CD14-positive monocyte (primary cell): ENCODE measurements around the gene TERT. TPM values are rescaled to one million over a fixed set of nuclear protein-coding genes. Genes with fewer than 3 reads are reported as not detected.

Source experiments
- DNase-seq, 3 donors: peaks; one replicate each; pipeline ENCODE4 v3.0.0-alpha.2; 2011 to 2022
- H2AFZ ChIP-seq: 2 replicates; pipeline ENCODE4 v1.6.0; 2012; ENCODE audit warnings: mild to moderate bottlenecking, low read depth, low read length, inconsistent platforms; ENCODE audit not compliant: insufficient read depth, poor library complexity, severe bottlenecking
- H3K27ac ChIP-seq, 2 donors: 1 replicate in 1 of 2; 2 replicates in 1 of 2; pipeline ENCODE4 v1.5.1; 2012 to 2013; ENCODE audit warnings: low read length in 2 of 2, control low read depth in 1 of 2, inconsistent platforms in 1 of 2, low read depth in 1 of 2, mild to moderate bottlenecking in 1 of 2
- H3K27me3 ChIP-seq, 2 donors: one replicate each; pipeline versions ENCODE4 v1.6.0 to v1.6.1; 2011 to 2013; ENCODE audit warnings: low read length in 2 of 2; ENCODE audit not compliant: control insufficient read depth in 2 of 2, insufficient read depth in 2 of 2
- H3K36me3 ChIP-seq, 2 donors: replicated peaks in 1 of 2; 1 replicate in 1 of 2; 2 replicates in 1 of 2; pipeline versions ENCODE4 v1.5.1 to v1.6.1; 2012 to 2013; ENCODE audit warnings: low read length in 2 of 2, control low read depth in 1 of 2, inconsistent platforms in 1 of 2, mild to moderate bottlenecking in 1 of 2; ENCODE audit not compliant: insufficient read depth in 2 of 2, control insufficient read depth in 1 of 2
- H3K4me1 ChIP-seq, 2 donors: 1 replicate in 1 of 2; 2 replicates in 1 of 2; pipeline versions ENCODE4 v1.5.1 to v1.6.1; 2012 to 2013; ENCODE audit warnings: low read length in 2 of 2, control low read depth in 1 of 2, inconsistent platforms in 1 of 2, mild to moderate bottlenecking in 1 of 2, moderate library complexity in 1 of 2; ENCODE audit not compliant: insufficient read depth in 2 of 2, control insufficient read depth in 1 of 2
- H3K4me2 ChIP-seq: replicated peaks from 2 replicates; pipeline ENCODE3; 2012; ENCODE audit warnings: low read length, moderate library complexity, mild to moderate bottlenecking; ENCODE audit not compliant: poor library complexity, severe bottlenecking; ENCODE audit errors: extremely low read depth
- H3K4me3 ChIP-seq, 3 experiments: fragments of 200-600 bp in 1 of 3; sonication (generic) in 1 of 3; replicated peaks in 1 of 3; 1 replicate in 2 of 3; 2 replicates in 1 of 3; pipeline ENCODE4 v1.5.1; 2011 to 2013; ENCODE audit warnings: low read length in 3 of 3, mild to moderate bottlenecking in 3 of 3, control low read depth in 2 of 3, low read depth in 2 of 3, inconsistent platforms in 1 of 3, moderate library complexity in 1 of 3
- H3K79me2 ChIP-seq: 2 replicates; pipeline ENCODE4 v1.6.0; 2012; ENCODE audit warnings: mild to moderate bottlenecking, control low read depth, inconsistent platforms, low read length, moderate library complexity; ENCODE audit not compliant: insufficient read depth
- H3K9ac ChIP-seq: 2 replicates; pipeline ENCODE4 v1.6.0; 2017; ENCODE audit warnings: low read length, mild to moderate bottlenecking; ENCODE audit not compliant: insufficient read depth, poor library complexity, severe bottlenecking
- H3K9me3 ChIP-seq, 2 donors: replicated peaks in 1 of 2; 1 replicate in 1 of 2; 2 replicates in 1 of 2; pipeline versions ENCODE4 v1.5.1 to v1.6.1; 2012 to 2013; ENCODE audit warnings: low read length in 2 of 2, control low read depth in 1 of 2; ENCODE audit not compliant: control insufficient read depth in 1 of 2, insufficient read depth in 1 of 2
- H4K20me1 ChIP-seq: 2 replicates; pipeline ENCODE4 v1.6.0; 2012; ENCODE audit warnings: mild to moderate bottlenecking, low read length, control low read depth, moderate library complexity; ENCODE audit not compliant: insufficient read depth
- H3K27ac Mint-ChIP-seq, 7 donors: one replicate each; pipeline ENCODE4 v1.8.0; 2020; ENCODE audit warnings: mild to moderate bottlenecking in 7 of 7, mixed read lengths in 7 of 7, moderate library complexity in 6 of 7, inconsistent platforms in 2 of 7
- H3K27me3 Mint-ChIP-seq, 3 donors: one replicate each; pipeline ENCODE4 v1.8.0; 2021 to 2022; ENCODE audit warnings: low read depth in 3 of 3, mild to moderate bottlenecking in 3 of 3, mixed read lengths in 3 of 3, moderate library complexity in 3 of 3, inconsistent platforms in 1 of 3
- H3K36me3 Mint-ChIP-seq, 2 donors: one replicate each; pipeline ENCODE4 v1.8.0; 2020; ENCODE audit warnings: mixed read lengths in 2 of 2, inconsistent platforms in 1 of 2, mild to moderate bottlenecking in 1 of 2
- H3K4me1 Mint-ChIP-seq: one replicate; pipeline ENCODE4 v1.8.0; 2020; ENCODE audit warnings: mild to moderate bottlenecking, mixed read lengths
- H3K4me3 Mint-ChIP-seq, 2 donors: one replicate each; pipeline ENCODE4 v1.8.0; 2020; ENCODE audit warnings: mild to moderate bottlenecking in 2 of 2, mixed read lengths in 2 of 2, moderate library complexity in 1 of 2
- H3K9me3 Mint-ChIP-seq, 7 donors: one replicate each; pipeline ENCODE4 v1.8.0; 2020 to 2022; ENCODE audit warnings: mixed read lengths in 7 of 7, mild to moderate bottlenecking in 6 of 7, moderate library complexity in 6 of 7, inconsistent platforms in 2 of 7
- CTCF ChIP-seq: fragments of 200-600 bp; IDR thresholded peaks from one replicate; pipeline ENCODE4 v1.8.0; 2022; ENCODE audit warnings: antibody characterized with exemption, mild to moderate bottlenecking
- WGBS: methylation state at CpG from one replicate; pipeline ENCODE4 v1.1.5; 2013; ENCODE audit warnings: missing lambda C conversion rate; ENCODE audit not compliant: insufficient coverage; 5-methylcytosine and 5-hydroxymethylcytosine counted together
- intact Hi-C, 2 donors: fragments of 100-400 bp; cut with micrococcal nuclease; formaldehyde crosslinking; loops; one replicate each; pipeline versions ENCODE4 v1.15.0 to v1.15.1; 2023
- polyA plus RNA-seq, 3 donors: library from polyadenylated mRNA; depleted of rRNA in 1 of 3; unstranded in 2 of 3; stranded (reverse) in 1 of 3; fragments of 300-500 nt in 2 of 3; fragments of >200 nt in 1 of 3; fragmentation: Illumina TruSeq in 2 of 3; gene quantifications; 1 replicate in 2 of 3; 2 replicates in 1 of 3; pipeline ENCODE4 v1.2.3, GENCODE V29; 2012 to 2021

Gene TERT
- polyA plus RNA-seq, 3 donors, result not detected

DNA sequence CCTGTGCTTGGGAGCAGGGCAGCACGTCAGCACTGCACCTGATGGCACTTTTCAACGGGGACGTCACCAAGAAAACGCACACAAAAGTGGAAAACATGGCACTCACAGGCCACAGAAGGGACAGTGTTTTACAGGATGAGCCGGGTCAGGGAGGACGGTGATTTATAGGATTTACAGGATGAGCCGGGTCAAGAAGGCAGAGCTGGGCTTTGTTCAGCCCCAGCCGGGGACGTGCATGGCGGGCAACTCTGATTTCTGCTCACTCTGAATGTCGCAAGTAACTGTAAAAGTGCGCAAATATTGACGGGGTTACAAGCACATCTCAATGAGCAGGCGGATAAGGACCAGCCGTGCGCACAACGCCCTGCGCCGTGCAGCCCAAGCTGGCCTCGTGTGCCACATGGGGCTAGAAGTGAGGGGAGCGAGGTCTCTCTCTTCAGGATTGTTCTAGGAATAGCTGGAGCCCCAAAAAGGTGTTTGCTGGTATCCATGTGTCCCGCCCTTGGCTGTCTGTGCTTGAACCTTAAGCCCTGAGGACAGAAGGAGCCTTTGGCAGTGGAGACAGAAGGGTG, 53.3 kb downstream of the TERT start:
- no peak overlapping the region for H3K27ac Mint-ChIP-seq
- Histone ChIP-seq H3K4me2 (no peak overlapping the region), H3K36me3 (no peaks in the 10 kb centered on the region), H4K20me1 (no peaks in the 10 kb centered on the region), H3K9ac (no peak overlapping the region), H3K4me3 (no peak overlapping the region), H2AFZ (no peak overlapping the region), H3K27ac (no peak overlapping the region), H3K4me1 (no peaks in the 10 kb centered on the region), H3K27me3 (peaks cover 0 to 5% of the 10 kb centered on the region in 2 donors), H3K9me3 (peaks cover 1 to 2% of the 10 kb centered on the region in 2 donors), H3K79me2 (no peaks in the 10 kb centered on the region)
- TF ChIP-seq CTCF, result no peak
- no peak for DNase-seq
- WGBS, result 92% methylated on average over 20 of the region's 22 CpGs
- H3K9me3 Mint-ChIP-seq, result peaks cover 0 to 8% (median 3%) of the 10 kb centered on the region in 7 donors
- H3K27me3 Mint-ChIP-seq, result peaks cover 2 to 19% (median 8%) of the 10 kb centered on the region in 3 donors
- no peak overlapping the region for H3K4me3 Mint-ChIP-seq
- H3K4me1 Mint-ChIP-seq, result no peaks in the 10 kb centered on the region
- H3K36me3 Mint-ChIP-seq, result no peaks in the 10 kb centered on the region
- intact Hi-C loops, result no loop called here

DNA sequence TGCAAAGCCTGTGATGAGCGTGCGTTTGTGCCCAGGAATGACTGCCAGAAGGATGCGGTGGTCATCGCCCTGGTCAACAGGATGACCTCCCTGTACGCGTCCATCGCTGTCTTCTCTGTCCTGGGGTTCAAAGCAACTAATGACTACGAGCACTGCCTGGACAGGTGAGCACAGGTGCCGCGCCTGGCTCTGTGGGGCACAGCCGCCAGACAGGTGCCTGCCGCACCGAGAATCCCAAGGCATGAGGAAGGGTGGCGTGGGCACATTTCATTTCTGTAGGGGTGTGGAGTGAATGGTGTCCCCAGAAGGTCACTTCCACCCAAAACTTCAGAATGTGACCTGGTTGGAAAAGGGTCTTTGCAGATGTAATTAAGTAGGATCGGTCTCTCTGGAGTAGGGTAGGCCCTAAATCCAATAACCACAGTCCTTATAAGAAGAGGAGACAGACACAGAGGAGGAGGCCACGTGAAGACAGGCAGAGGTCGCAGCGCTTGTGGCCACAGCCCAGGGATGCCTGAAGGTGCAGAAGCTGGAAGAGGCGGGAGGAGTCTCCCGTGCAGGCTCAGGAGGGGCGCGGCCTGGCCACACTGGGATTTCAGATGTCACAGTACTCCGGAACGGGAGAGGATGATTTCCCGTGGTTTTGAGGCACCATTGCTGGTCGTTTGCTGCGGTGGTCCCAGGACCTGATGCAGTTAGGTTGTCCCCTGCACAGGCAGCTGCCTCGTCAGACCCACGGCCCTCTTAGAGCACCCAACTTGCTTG, 54.2 kb downstream of the TERT start:
- intact Hi-C loops, result no loop called here
- peaks cover 2 to 10% (median 8%) of the 10 kb centered on the region in 3 donors for H3K27me3 Mint-ChIP-seq
- peaks cover 0 to 2% of the 10 kb centered on the region in 2 donors for H3K27me3 ChIP-seq
- no peak overlapping the region for H3K4me3 Mint-ChIP-seq
- peaks cover 5 to 16% (median 8%) of the 10 kb centered on the region in 7 donors for H3K9me3 Mint-ChIP-seq
- no peak overlapping the region for H3K27ac ChIP-seq
- 94% methylated on average over 22 of the region's 29 CpGs for WGBS
- H4K20me1 ChIP-seq, result no peaks in the 10 kb centered on the region
- no peaks in the 10 kb centered on the region for H3K79me2 ChIP-seq
- peaks cover 6 to 10% of the 10 kb centered on the region in 2 donors for H3K9me3 ChIP-seq
- no peak overlapping the region for H3K4me3 ChIP-seq
- no peaks in the 10 kb centered on the region for H3K4me1 Mint-ChIP-seq
- H3K9ac ChIP-seq, result no peak overlapping the region
- TF ChIP-seq CTCF, result no peak
- no peak for DNase-seq
- no peak overlapping the region for H3K4me2 ChIP-seq
- no peak overlapping the region for H2AFZ ChIP-seq
- H3K4me1 ChIP-seq, result no peaks in the 10 kb centered on the region
- H3K27ac Mint-ChIP-seq, result no peak overlapping the region
- no peaks in the 10 kb centered on the region for H3K36me3 Mint-ChIP-seq
- no peaks in the 10 kb centered on the region for H3K36me3 ChIP-seq
